ENCODE results near the gene CHAMP1.
A peak's percentile ranks its signal among the peaks of the same experiment; 100 is the strongest.

Gene CHAMP1

GRCh38 chr13:114314074-114314912 lies at the start of gene CHAMP1:
CHAMP1 (plus strand) TSS chr13:114314503; CDS start chr13:114323843, 9,340 bp downstream.
- DNase-seq (ENCODE audit: low read depth): peak; percentile 85

- DNase-seq (ENCODE audit: low read depth): no peak
Observed at GRCh38 chr13:114264886-114265611, 49.3 kb upstream of the CHAMP1 start.

- DNase-seq (ENCODE audit: low read depth): no peak
Observed at GRCh38 chr13:114266241-114266640, 48.1 kb upstream of the CHAMP1 start.

- DNase-seq (ENCODE audit: low read depth): peak; percentile 7
Observed at GRCh38 chr13:114268344-114269280, 45.7 kb upstream of the CHAMP1 start.

- no peak for DNase-seq (ENCODE audit: low read depth)
Observed at GRCh38 chr13:114269281-114269770, 45.0 kb upstream of the CHAMP1 start.

GRCh38 chr13:114272977-114273376 lies 41.3 kb upstream of the CHAMP1 start:
- DNase-seq (ENCODE audit: low read depth): no peak

- no peak for DNase-seq (ENCODE audit: low read depth)
Observed at GRCh38 chr13:114275304-114275703, 39.0 kb upstream of the CHAMP1 start.

GRCh38 chr13:114279146-114279545 lies 35.2 kb upstream of the CHAMP1 start:
- DNase-seq (ENCODE audit: low read depth): no peak

GRCh38 chr13:114279758-114280355 lies 34.4 kb upstream of the CHAMP1 start:
- no peak for DNase-seq (ENCODE audit: low read depth)

GRCh38 chr13:114281351-114282040 lies 32.8 kb upstream of the CHAMP1 start, which contains the start of gene UPF3A:
UPF3A (plus strand) TSS chr13:114281601; CDS start chr13:114281640, 39 bp downstream.
- peak; percentile 75 for DNase-seq (ENCODE audit: low read depth)

GRCh38 chr13:114282041-114282670 lies 32.1 kb upstream of the CHAMP1 start:
- DNase-seq (ENCODE audit: low read depth): peak; percentile 47

- DNase-seq (ENCODE audit: low read depth): no peak
Observed at GRCh38 chr13:114283576-114283975, 30.7 kb upstream of the CHAMP1 start.

- DNase-seq (ENCODE audit: low read depth): no peak
Observed at GRCh38 chr13:114284680-114285079, 29.6 kb upstream of the CHAMP1 start.

GRCh38 chr13:114285166-114285808 lies 29.0 kb upstream of the CHAMP1 start:
- DNase-seq (ENCODE audit: low read depth): no peak

GRCh38 chr13:114286808-114287207 lies 27.5 kb upstream of the CHAMP1 start:
- no peak for DNase-seq (ENCODE audit: low read depth)

- DNase-seq (ENCODE audit: low read depth): no peak
Observed at GRCh38 chr13:114288157-114288591, 26.1 kb upstream of the CHAMP1 start.

- no peak for DNase-seq (ENCODE audit: low read depth)
Observed at GRCh38 chr13:114296448-114296847, 17.9 kb upstream of the CHAMP1 start.

GRCh38 chr13:114296902-114297301 lies 17.4 kb upstream of the CHAMP1 start:
- no peak for DNase-seq (ENCODE audit: low read depth)

GRCh38 chr13:114298866-114299265 lies 15.4 kb upstream of the CHAMP1 start:
- no peak for DNase-seq (ENCODE audit: low read depth)

All from stimulated activated CD8-positive, alpha-beta memory T cell treated with anti-CD3 and anti-CD28 coated beads, Interleukin-12 subunit alpha, Interleukin-12 subunit beta, amount 100 ng/mL, for 1 hour (primary cell).